SIG-M5 (cell line): ENCODE data around the gene ZSCAN5A.
"Not testable (repeated sequence)": the region's sequence is repeated elsewhere in the genome, so short reads cannot be mapped to it uniquely, and the experiment has no call there.

Experiments used
- DNase-seq: peaks from one replicate; lab custom pipeline; 2025; lab: John Stamatoyannopoulos, UW

Gene ZSCAN5A

GRCh38 chr19:56209091-56209490 is 105.5 kb downstream of the ZSCAN5A start:
- no peak for DNase-seq

- not testable (repeated sequence) for DNase-seq
These were observed 107.1 kb downstream of the ZSCAN5A start for GRCh38 chr19:56207581-56207980.

- DNase-seq: no peak
These were observed 112.7 kb downstream of the ZSCAN5A start, which contains the start of gene ZSCAN5C for GRCh38 chr19:56201973-56202372. TSS of gene ZSCAN5C (plus strand) at chr19:56202273. CDS start at chr19:56205914, 3,641 bp downstream.

GRCh38 chr19:56199687-56200086 is 115.0 kb downstream of the ZSCAN5A start:
- no peak for DNase-seq

DNA sequence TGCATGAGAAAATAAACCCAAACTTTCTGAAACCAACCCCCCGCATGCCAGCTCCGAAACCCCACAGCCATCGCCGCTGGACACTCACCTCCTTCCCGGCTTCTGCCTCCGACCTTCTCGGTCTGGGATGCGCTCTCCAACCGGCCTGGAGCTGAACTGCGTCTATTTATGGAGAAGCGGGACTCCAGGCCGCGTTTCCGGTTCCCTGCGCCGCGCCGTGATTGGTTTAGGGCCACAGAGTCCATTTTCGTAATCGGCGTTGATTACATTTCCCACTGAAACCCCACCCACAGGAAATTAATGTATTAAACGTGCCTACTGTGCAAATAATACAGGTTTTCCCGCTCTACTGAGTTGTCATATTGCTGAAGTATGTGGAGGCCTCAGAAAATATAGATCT is 117.0 kb downstream of the ZSCAN5A start, which contains the start of gene ZSCAN5B:
Gene ZSCAN5B, minus strand, starts transcription at position 138 of the 400 bp plus-strand sequence. CDS start 4,731 bp downstream, outside the sequence.
- not testable (repeated sequence) for DNase-seq

GRCh38 chr19:56193981-56194640 is 120.5 kb downstream of the ZSCAN5A start:
- no peak for DNase-seq

DNA sequence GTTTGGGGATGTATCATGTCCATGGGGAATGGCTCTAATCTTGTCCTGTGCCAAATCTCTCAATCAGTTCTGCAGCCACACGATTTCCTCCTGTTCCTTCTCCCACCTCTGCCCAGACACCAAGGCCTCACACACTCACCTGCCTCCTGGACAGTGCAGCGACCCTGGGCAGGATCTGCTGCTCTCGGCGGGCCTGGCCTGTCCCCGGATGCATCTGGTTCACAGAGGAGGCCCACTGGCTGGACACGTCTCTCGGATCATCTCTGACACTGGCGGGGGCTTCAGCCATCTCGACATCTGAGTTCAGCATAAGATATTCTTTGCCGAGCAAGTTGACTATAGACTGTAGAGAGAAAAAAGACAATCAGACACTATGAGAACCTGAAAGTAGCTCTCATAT is 122.9 kb downstream of the ZSCAN5A start:
- no peak for DNase-seq

DNA sequence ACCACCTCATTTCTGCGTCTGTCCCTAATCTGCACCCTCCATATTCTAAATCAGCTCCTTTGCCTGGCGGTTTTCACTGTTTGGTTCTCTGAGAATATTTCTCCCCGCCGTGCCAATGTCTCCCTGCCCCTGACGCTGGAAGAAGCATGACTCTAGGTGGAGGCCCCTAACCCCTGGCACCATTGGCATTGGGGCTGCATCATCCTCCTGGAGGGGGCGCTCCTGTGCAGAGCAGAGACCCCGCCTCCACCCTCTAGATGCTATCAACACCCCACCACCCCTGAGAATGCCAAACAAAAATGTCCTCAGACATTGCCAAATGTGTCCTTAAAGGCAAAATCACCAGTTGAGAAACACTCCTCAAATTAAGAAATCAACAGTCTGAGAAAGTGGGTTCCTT is 123.5 kb downstream of the ZSCAN5A start:
- no peak for DNase-seq

GRCh38 chr19:56189785-56190184 is 124.9 kb downstream of the ZSCAN5A start:
- DNase-seq: no peak

DNA sequence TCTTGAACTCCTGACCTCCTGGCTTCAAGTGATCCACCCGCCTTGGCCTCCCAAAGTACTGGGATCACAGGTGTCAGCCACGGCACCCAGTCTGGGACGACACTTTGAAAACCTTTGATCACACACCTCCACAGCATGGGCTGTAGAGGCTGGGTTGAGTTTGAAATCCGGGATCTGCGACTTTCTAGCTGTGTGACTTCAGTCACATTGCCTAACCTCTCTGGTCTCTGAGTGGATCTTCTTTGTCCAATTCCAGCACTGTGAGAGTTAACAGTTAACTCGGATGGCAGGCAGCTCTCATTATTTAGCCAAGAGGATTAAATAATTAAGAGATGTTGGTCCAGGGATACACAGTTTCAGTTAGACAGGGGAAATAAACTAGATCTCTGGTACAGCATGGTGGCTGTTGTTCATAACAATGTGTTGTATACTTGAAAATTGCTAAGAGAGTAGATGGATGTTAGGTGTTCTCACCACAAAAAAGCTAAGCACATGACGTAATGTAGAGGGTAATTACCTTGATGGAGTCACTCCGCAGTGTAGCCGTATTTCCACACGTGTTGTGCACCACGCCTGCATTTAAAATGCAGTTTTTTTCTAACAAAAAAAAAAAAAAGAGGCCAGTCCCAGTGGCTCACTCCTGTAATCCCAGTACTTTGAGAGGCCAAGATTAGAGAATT is 136.9 kb downstream of the ZSCAN5A start:
- no peak for DNase-seq

DNA sequence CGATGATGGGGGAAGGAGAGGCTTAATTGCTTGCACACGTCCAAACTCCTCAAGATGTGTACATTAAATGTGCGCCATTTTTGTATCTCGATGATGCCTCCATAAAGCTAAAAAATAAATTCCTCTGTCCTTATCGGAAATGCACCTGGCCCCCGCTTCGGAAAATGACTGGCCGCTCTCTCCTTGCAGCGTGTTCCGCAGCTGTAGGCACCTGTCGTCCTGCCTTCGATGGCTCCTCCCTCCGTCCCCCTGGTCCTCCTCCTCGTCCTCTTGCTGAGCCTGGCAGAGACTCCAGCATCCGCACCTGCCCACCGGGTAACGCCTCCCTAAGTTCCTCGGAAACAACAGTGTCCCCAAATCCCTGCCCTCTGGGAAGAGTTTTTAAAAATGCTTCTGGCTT is 137.8 kb downstream of the ZSCAN5A start:
- no peak for DNase-seq

DNA sequence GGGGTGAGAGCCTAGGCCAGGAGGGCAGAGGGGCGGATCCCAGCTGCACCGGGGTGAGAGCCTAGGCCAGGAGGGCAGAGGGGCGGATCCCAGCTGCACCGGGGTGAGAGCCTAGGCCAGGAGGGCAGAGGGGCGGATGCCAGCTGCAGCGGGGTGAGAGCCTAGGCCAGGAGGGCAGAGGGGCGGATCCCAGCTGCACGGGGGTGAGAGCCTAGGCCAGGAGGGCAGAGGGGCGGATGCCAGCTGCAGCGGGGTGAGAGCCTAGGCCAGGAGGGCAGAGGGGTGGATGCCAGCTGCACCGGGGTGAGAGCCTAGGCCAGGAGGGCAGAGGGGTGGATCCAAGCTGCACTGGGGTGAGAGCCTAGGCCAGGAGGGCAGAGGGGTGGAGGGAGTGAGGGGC is 138.3 kb downstream of the ZSCAN5A start:
- DNase-seq: not testable (repeated sequence)

GRCh38 chr19:56175861-56176307 is 138.8 kb downstream of the ZSCAN5A start, which contains the start of gene GALP:
TSS of gene GALP (plus strand) at chr19:56176008. CDS start at chr19:56177109, 1,101 bp downstream.
- not testable (repeated sequence) for DNase-seq

DNA sequence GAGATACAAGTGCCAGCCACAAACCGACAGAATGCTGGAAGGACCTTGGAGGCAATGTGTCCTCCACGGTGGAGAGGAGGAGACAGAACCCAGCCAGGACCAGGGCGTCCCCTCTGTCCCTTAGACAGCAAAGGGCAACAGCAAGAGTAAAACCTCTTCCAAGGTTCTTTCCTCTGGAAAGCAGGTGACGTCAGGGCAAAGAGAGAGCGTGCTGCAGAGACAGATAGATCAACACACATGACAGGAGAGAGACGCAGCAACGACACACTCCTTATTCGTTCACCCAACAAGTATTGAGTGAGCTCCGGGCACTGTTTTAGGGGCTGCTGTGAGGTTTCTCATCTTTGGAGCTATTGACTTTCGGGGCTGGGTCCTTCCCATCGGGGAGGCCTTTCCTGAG is 140.1 kb downstream of the ZSCAN5A start:
- no peak for DNase-seq

DNA sequence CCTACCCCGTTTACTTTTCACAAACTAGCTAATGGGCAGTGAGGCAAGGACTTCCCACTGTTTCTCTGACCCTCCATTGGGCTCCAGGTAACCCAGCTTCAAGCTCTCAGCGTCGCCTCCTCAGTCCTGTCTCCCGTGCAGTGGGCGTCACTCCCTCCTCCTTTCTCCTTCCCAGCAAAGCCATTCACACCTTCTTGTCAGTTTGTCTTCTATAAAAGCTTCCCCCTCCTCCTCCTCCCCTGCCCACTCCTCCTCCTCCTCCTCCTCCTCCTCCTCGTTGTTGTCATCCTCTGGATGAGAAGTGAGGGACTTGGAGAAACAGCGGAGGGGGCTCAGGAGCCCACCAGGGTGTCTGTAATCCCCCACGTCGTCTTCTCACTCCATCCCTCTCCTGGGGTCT is 140.6 kb downstream of the ZSCAN5A start:
- DNase-seq: no peak
